Ovary (tissue), 9 donors: ENCODE measurements around the gene SLC12A5. TPM values are rescaled to one million over a fixed set of nuclear protein-coding genes. Genes with fewer than 3 reads are reported as not detected.
"Not testable (repeated sequence)": the region's sequence is repeated elsewhere in the genome, so short reads cannot be mapped to it uniquely, and the experiment has no call there.

Experiments used
- DNase-seq, 5 donors: peaks; one replicate each; pipeline ENCODE4 v3.0.0-alpha.2; 2019 to 2020
- H3K27ac ChIP-seq, 2 donors: fragments of 200-600 bp; one replicate each; pipeline versions ENCODE4 v1.5.1 to v1.8.0; 2019 to 2022
- H3K27me3 ChIP-seq: fragments of 200-600 bp; one replicate; pipeline ENCODE4 v1.8.0; 2022
- H3K36me3 ChIP-seq: fragments of 200-600 bp; sonication (generic); one replicate; pipeline ENCODE4 v1.5.1; 2019
- H3K4me1 ChIP-seq: one replicate; pipeline ENCODE4 v1.8.1; 2013; ENCODE audit warnings: mild to moderate bottlenecking, moderate library complexity; ENCODE audit not compliant: insufficient read depth
- H3K4me3 ChIP-seq: fragments of 200-600 bp; sonication (generic); one replicate; pipeline ENCODE4 v1.5.1; 2017
- H3K9me3 ChIP-seq, 2 donors: fragments of 200-600 bp in 1 of 2; sonication (generic) in 1 of 2; one replicate each; pipeline versions ENCODE4 v1.5.1 to v1.8.1; 2013 to 2019; ENCODE audit warnings: mild to moderate bottlenecking in 1 of 2, moderate library complexity in 1 of 2
- EP300 ChIP-seq: sonication (generic); formaldehyde crosslinking; IDR thresholded peaks from one replicate; pipeline ENCODE4 v1.6.1; 2017; ENCODE audit warnings: antibody characterized with exemption
- POLR2A ChIP-seq: fragments of 450-650 bp; IDR thresholded peaks from one replicate; pipeline ENCODE4 v1.6.1; 2017; ENCODE audit warnings: antibody characterized with exemption, mild to moderate bottlenecking, moderate library complexity
- whole genome bisulfite sequencing, 3 donors: extraction: QIAGEN DNeasy Blood & Tissue Kit in 1 of 3; methylation state at CpG; one replicate each; pipeline versions ENCODE4 v1.1.5 to v1.1.7; 2013 to 2017; 5-methylcytosine and 5-hydroxymethylcytosine counted together
- intact Hi-C, 4 donors: fragments of 100-400 bp; cut with DNase I; formaldehyde crosslinking; loops; one replicate each; pipeline versions ENCODE4 v1.11.0 to v1.15.1; 2022 to 2023
- polyA plus RNA-seq, 2 donors: library from polyadenylated mRNA; stranded (reverse); fragments of 200-250 nt in 1 of 2; fragments of 350-450 nt in 1 of 2; fragmentation: Illumina TruSeq in 1 of 2; extraction: RNeasy Lipid Tissue Mini Kit (QIAGEN cat#74804) in 1 of 2; gene quantifications; one replicate each; pipeline ENCODE4 v1.2.3, GENCODE V29; 2013 to 2014
- total RNA-seq, 7 donors: library from RNA; depleted of rRNA in 2 of 7; stranded (reverse); fragments of >200 nt in 2 of 7; fragmentation: NEBNext Ultra II Directional in 3 of 7; extraction: Animal tissue kit (Norgen Biotek cat#: 25700) in 3 of 7; gene quantifications; one replicate each; pipeline versions ENCODE4 v1.1.0 to v1.2.4, GENCODE V29; 2016 to 2023
- TF ChIP-seq, protein P1 (sequence below), 3 donors: fragments of 450-650 bp in 2 of 3; fragments of 200-600 bp in 1 of 3; IDR thresholded peaks; one replicate each; pipeline versions ENCODE4 v1.5.1 to v1.8.0; 2016 to 2022; ENCODE audit warnings: antibody characterized with exemption in 3 of 3, mild to moderate bottlenecking in 1 of 3
- donor health status: DM: no; HTN: no; CAD: no; lungs with moderate emphysema.
- donor health status: DM: no; HTN: no; CAD: no.
- donor health status: Bipolar disorder and iron deficiency.
- donor health status: DM: yes; HTN: yes; CAD: no.
- donor health status: DM: no; HTN: no; CAD: no.
- donor health status: DM: yes; HTN: yes; CAD: no.

Gene SLC12A5
- total and polyA plus RNA-seq, 9 donors, result 1.1 to 3.8 (median 1.4) TPM; not detected in 2

DNA sequence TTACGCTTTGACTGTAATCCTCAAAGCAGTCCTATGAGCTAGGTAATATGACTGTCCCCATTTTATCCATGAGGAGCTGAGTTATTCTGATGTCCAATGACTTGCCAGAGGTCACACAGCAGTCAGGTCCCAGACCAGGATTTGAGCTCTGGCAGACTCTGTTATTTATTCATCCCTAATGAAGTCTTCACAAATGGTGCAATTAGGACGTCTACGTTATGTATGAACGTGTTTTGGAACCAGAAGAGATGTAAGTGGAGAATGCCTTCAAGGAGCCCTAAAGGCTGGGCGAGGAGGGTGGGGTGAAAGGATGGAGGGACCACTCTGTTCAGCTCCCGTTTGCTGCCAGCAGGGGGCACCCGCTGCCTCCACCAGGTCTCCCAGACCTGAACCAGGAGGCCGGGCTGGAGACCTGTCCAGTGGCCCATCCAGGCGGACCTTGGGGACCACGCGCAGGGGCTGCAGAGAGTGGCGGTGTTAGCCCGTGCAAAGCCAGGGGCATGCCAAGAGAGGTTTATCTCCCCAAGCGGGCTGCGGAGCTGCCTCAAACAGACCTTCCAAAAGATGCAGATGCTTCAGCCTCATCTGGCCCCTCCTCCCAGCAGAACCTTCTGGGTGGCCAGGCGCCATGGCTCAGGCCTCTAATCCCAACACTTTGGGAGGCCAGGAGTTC is 41.8 kb upstream of the SLC12A5 start:
- Histone ChIP-seq H3K9me3 (no peaks in the 10 kb centered on the region), H3K36me3 (no peaks in the 10 kb centered on the region), H3K4me1 (no peaks in the 10 kb centered on the region), H3K27me3 (no peaks in the 10 kb centered on the region), H3K4me3 (no peak overlapping the region), H3K27ac (no peak overlapping the region)
- TF ChIP-seq, protein P1, sequence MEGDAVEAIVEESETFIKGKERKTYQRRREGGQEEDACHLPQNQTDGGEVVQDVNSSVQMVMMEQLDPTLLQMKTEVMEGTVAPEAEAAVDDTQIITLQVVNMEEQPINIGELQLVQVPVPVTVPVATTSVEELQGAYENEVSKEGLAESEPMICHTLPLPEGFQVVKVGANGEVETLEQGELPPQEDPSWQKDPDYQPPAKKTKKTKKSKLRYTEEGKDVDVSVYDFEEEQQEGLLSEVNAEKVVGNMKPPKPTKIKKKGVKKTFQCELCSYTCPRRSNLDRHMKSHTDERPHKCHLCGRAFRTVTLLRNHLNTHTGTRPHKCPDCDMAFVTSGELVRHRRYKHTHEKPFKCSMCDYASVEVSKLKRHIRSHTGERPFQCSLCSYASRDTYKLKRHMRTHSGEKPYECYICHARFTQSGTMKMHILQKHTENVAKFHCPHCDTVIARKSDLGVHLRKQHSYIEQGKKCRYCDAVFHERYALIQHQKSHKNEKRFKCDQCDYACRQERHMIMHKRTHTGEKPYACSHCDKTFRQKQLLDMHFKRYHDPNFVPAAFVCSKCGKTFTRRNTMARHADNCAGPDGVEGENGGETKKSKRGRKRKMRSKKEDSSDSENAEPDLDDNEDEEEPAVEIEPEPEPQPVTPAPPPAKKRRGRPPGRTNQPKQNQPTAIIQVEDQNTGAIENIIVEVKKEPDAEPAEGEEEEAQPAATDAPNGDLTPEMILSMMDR (IDR thresholded peaks at IDR 0.05), result peak in 1 of 3 donors; percentile 28
- no peak for TF ChIP-seq EP300
- 6 to 8% (median 6%) methylated on average over 16 of the region's 16 CpGs for WGBS, 3 donors
- intact Hi-C loops, result loop anchor here in 1 of 4 donors (10.0 kb wide), 1 partner anchor 108 kb away; no protein-coding TSS in a partner anchor
- peak in 4 of 5 donors; percentile 60 to 77 (median 62) for DNase-seq

DNA sequence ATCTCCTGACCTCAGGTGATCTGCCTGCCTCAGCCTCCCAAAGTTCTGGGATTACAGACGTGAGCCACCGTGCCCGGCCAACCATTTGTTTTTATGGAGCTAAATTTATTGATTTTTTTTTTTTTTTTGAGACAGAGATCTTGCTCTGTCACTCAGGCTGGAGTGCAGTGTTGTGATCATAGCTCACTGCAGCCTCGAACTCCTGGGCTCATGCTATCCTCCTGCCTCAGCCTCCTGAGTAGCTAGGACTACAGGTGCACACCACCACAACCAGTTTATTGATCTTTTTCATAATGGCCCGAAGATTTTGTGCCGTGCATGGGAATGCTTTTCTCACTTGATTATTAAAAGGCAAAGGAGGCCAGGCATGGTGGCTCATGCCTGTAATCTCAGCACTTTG is 40.2 kb upstream of the SLC12A5 start:
- not testable (repeated sequence) for H3K9me3 ChIP-seq, H3K27me3 ChIP-seq, H3K27ac ChIP-seq, H3K36me3 ChIP-seq, H3K4me1 ChIP-seq, DNase-seq, H3K4me3 ChIP-seq
- 66 to 83% (median 73%) methylated on average over 6 of the region's 6 CpGs for WGBS, 3 donors
- intact Hi-C loops, result loop anchor here in 1 of 4 donors (10.0 kb wide), 1 partner anchor 106 kb away; no protein-coding TSS in a partner anchor

DNA sequence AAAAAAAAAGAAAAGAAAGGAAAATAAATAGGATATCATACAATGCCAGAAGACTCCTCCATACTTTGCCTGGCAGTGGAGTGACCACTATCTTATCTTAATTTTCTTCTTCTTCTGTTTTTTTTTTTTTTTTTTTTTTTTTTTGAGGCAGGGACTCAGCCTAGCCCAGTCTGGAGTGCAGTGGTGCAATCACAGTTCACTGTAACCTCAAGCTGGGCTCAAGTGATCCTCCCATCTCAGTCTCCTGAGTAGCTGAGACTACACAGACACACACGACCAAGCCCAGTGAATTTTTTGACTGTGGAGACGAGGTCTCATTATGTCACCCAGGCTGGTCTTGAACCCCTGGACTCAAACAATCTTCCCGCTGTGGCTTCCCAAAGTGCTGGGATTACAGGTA is 37.4 kb upstream of the SLC12A5 start:
- WGBS, 3 donors, result 58 to 78% (median 60%) methylated on average over 3 of the region's 3 CpGs
- no peaks in the 10 kb centered on the region for H3K27me3 ChIP-seq
- no peak for DNase-seq
- no peaks in the 10 kb centered on the region for H3K9me3 ChIP-seq
- no peak overlapping the region for H3K27ac ChIP-seq
- TF ChIP-seq POLR2A, result no peak
- TF ChIP-seq EP300, result no peak
- TF ChIP-seq, protein P1 (IDR thresholded peaks at IDR 0.05), result no peak
- H3K4me3 ChIP-seq, result no peak overlapping the region
- intact Hi-C loops, result no loop called here
- no peaks in the 10 kb centered on the region for H3K4me1 ChIP-seq
- H3K36me3 ChIP-seq, result no peaks in the 10 kb centered on the region

DNA sequence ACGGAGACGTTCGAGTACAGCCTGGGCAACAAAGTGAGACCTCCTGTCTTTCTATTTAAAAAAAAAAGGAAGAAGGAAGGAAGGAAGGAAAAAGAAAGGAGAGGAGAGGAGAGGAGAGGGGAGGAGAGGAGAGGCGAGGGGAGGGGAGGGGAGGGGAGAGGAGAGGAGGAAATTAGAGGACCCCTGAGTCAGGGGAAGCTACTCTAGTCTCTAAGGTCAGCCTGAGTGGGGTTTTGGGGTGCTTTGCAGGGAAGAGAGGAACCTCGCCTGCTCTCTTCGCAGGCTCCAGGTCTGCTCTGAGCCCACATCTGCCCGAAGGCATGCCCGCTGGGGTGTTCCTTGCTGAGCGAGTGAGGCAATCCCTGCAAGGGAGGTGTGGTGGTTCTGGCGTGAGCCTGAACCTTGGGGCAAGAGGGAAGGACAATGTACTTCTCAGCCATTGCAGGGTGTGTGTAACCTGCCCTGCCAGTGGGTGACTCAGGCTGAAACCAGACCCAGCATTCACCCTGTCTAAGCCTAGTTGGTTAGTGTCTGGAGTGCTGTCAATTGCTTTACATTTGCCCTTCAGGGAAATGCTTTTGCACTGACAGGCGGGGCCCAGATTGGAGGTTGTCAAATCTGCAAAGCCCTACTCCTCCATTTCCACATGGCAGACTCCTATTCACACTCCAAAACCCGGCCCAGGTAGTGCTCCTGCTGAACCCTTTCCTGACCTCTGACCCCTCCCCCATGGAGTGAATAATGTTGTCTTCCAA is 35.6 kb upstream of the SLC12A5 start:
- WGBS, 3 donors, result 61 to 72% (median 63%) methylated on average over 12 of the region's 12 CpGs
- H3K27ac ChIP-seq, result no peak overlapping the region
- no peaks in the 10 kb centered on the region for H3K9me3 ChIP-seq
- no peaks in the 10 kb centered on the region for H3K27me3 ChIP-seq
- no peaks in the 10 kb centered on the region for H3K36me3 ChIP-seq
- no peak for DNase-seq
- TF ChIP-seq, protein P1 (IDR thresholded peaks at IDR 0.05), result no peak
- TF ChIP-seq POLR2A, result no peak
- no peak for TF ChIP-seq EP300
- no peaks in the 10 kb centered on the region for H3K4me1 ChIP-seq
- H3K4me3 ChIP-seq, result no peak overlapping the region
- intact Hi-C loops, result no loop called here
